Endothelial cell of umbilical vein (primary cell): ENCODE data around the gene HEBP1. TPM values are rescaled to one million over a fixed set of nuclear protein-coding genes. Genes with fewer than 3 reads are reported as not detected.

Experiments
- BruUV-seq: library from RNA; stranded (reverse); fragments of 400-500 nt; replicated peaks from 2 replicates; lab custom pipeline; 2021; lab: Mats Ljungman, UMichigan
- CTCF ChIA-PET: fragments of 300-600, 350-600 bp; sonication (Branson Sonifier 250); formaldehyde crosslinking; loops from one replicate; lab custom pipeline; 2021; ENCODE audit warnings: antibody characterized with exemption, inconsistent platforms; lab: Charles Lee
- POLR2A ChIA-PET: fragments of 300-600, 350-600 bp; sonication (Branson Sonifier 250); formaldehyde crosslinking; loops from one replicate; lab custom pipeline; 2021; ENCODE audit warnings: antibody characterized with exemption, inconsistent platforms; lab: Charles Lee
- DNase-seq: peaks from one replicate; pipeline ENCODE4 v3.0.0-alpha.2; 2011; ENCODE audit warnings: low read depth, low spot score
- FAIRE-seq: peaks from 2 replicates; lab custom pipeline; 2011; peaks lifted over from hg19 to GRCh38; lab: Jason Lieb, UNC
- H2AFZ ChIP-seq: 2 replicates; pipeline ENCODE4 v1.6.0; 2012; ENCODE audit warnings: low read depth, low read length, control low read depth, inconsistent platforms
- H3K27ac ChIP-seq: 2 replicates; pipeline ENCODE4 v1.5.1; 2011; ENCODE audit warnings: low read depth, mild to moderate bottlenecking, control low read depth, low read length, moderate library complexity; ENCODE audit not compliant: insufficient read depth
- H3K27me3 ChIP-seq, 2 experiments: 2 replicates each; pipeline versions ENCODE4 v1.6.0 to v1.6.1; 2011; ENCODE audit warnings: low read length in 2 of 2, mixed read lengths in 1 of 2; ENCODE audit not compliant: control insufficient read depth in 2 of 2, insufficient read depth in 2 of 2
- H3K36me3 ChIP-seq, 2 experiments: 2 replicates in 1 of 2; 3 replicates in 1 of 2; pipeline ENCODE4 v1.5.1; 2011; ENCODE audit warnings: low read length in 2 of 2, mild to moderate bottlenecking in 1 of 2, moderate library complexity in 1 of 2; ENCODE audit not compliant: control insufficient read depth in 2 of 2, insufficient read depth in 2 of 2; ENCODE audit errors: extremely low read depth in 1 of 2
- H3K4me1 ChIP-seq: 3 replicates; pipeline ENCODE4 v1.5.1; 2011; ENCODE audit warnings: mild to moderate bottlenecking, low read length; ENCODE audit not compliant: control insufficient read depth, insufficient read depth; ENCODE audit errors: extremely low read depth
- H3K4me2 ChIP-seq: 2 replicates; pipeline ENCODE4 v1.6.1; 2011; ENCODE audit warnings: low read length, control low read depth, mixed read lengths; ENCODE audit not compliant: insufficient read depth
- H3K4me3 ChIP-seq, 3 experiments: fragments of 200-600 bp in 1 of 3; sonication (generic), shearing (Covaris generic) in 1 of 3; replicated peaks in 1 of 3; 2 replicates each; pipeline ENCODE4 v1.5.1; 2011 to 2016; ENCODE audit warnings: control low read depth in 3 of 3, low read length in 3 of 3, mild to moderate bottlenecking in 2 of 3, inconsistent platforms in 1 of 3, low read depth in 1 of 3, moderate library complexity in 1 of 3; ENCODE audit not compliant: insufficient read depth in 1 of 3
- H3K79me2 ChIP-seq: 2 replicates; pipeline ENCODE4 v1.6.0; 2012; ENCODE audit warnings: low read length, inconsistent platforms; ENCODE audit not compliant: control insufficient read depth, insufficient read depth
- H3K9ac ChIP-seq: replicated peaks from 2 replicates; pipeline ENCODE3; 2011; ENCODE audit warnings: low read length, control low read depth; ENCODE audit not compliant: insufficient read depth; ENCODE audit errors: extremely low read depth
- H3K9me1 ChIP-seq: replicated peaks from 3 replicates; pipeline ENCODE4 v1.6.0; 2011; ENCODE audit warnings: mild to moderate bottlenecking, low read length; ENCODE audit not compliant: control insufficient read depth, insufficient read depth; ENCODE audit errors: extremely low read depth
- H3K9me3 ChIP-seq: replicated peaks from 2 replicates; pipeline ENCODE4 v1.5.1; 2012; ENCODE audit warnings: low read length, inconsistent platforms; ENCODE audit not compliant: control insufficient read depth, insufficient read depth
- H4K20me1 ChIP-seq: replicated peaks from 2 replicates; pipeline ENCODE3; 2011; ENCODE audit warnings: mild to moderate bottlenecking, low read length; ENCODE audit not compliant: control insufficient read depth, insufficient read depth; ENCODE audit errors: extremely low read depth
- CTCF ChIP-seq, 2 donors: IDR thresholded peaks; 1 replicate in 1 of 2; 2 replicates in 1 of 2; pipeline ENCODE4 v1.5.1; 2011; ENCODE audit warnings: low read length in 2 of 2, mild to moderate bottlenecking in 2 of 2, moderate library complexity in 2 of 2, control low read depth in 1 of 2, inconsistent platforms in 1 of 2, low read depth in 1 of 2; ENCODE audit not compliant: insufficient read depth in 1 of 2; ENCODE audit errors: extremely low read depth in 1 of 2
- EZH2 ChIP-seq: IDR thresholded peaks from 2 replicates; pipeline ENCODE4 v1.6.1; 2012; ENCODE audit warnings: borderline replicate concordance, low read depth, mild to moderate bottlenecking, moderate library complexity, low read length, inconsistent platforms; ENCODE audit not compliant: severe bottlenecking
- FOS ChIP-seq: IDR thresholded peaks from 2 replicates; pipeline ENCODE4 v1.6.1; 2011; ENCODE audit warnings: mild to moderate bottlenecking, low read length, moderate library complexity, borderline replicate concordance; ENCODE audit not compliant: insufficient read depth
- GATA2 ChIP-seq: IDR thresholded peaks from 2 replicates; pipeline ENCODE4 v1.7.0; 2011; ENCODE audit warnings: low read depth, mild to moderate bottlenecking, moderate library complexity, mixed read lengths, low read length; ENCODE audit not compliant: insufficient read length, insufficient read depth
- JUN ChIP-seq: IDR thresholded peaks from 2 replicates; pipeline ENCODE4 v1.6.1; 2011; ENCODE audit warnings: borderline replicate concordance, low read depth; ENCODE audit not compliant: insufficient read length, insufficient read depth
- MYC ChIP-seq: IDR thresholded peaks from one replicate; pipeline ENCODE4 v1.6.1; 2011; ENCODE audit warnings: mild to moderate bottlenecking, low read depth, low read length
- POLR2A ChIP-seq: IDR thresholded peaks from 2 replicates; pipeline ENCODE4 v1.6.1; 2012; ENCODE audit warnings: low read depth, mild to moderate bottlenecking, control low read depth, low read length
- POLR2AphosphoS5 ChIP-seq: IDR thresholded peaks from 2 replicates; pipeline ENCODE4 v1.6.1; 2012; ENCODE audit warnings: low read depth, mild to moderate bottlenecking, control low read depth, low read length, moderate library complexity; ENCODE audit not compliant: insufficient read depth
- dilution Hi-C: fragments of 300-500 bp; cut with MboI; formaldehyde crosslinking; loops from one replicate; pipeline ENCODE4 v1.15.0; 2019; ENCODE audit warnings: low sequenced_read_pairs; ENCODE audit not compliant: extremely low pct_ligation_motif_present
- intact Hi-C: fragments of 100-400 bp; cut with micrococcal nuclease; formaldehyde crosslinking; loops from one replicate; pipeline ENCODE4 v1.10.0; 2022
- polyA plus RNA-seq, 4 experiments: library from polyadenylated mRNA; depleted of rRNA in 3 of 4; stranded (reverse) in 3 of 4; unstranded in 1 of 4; fragments of >200 nt; gene quantifications; 2 replicates each; pipeline versions ENCODE4 v1.2.1 to v1.2.3, GENCODE V29; 2011 to 2012; ENCODE audit warnings: missing spikeins in 1 of 4
- total RNA-seq: library from RNA; stranded (reverse); gene quantifications from 2 replicates; pipeline ENCODE4 v1.2.3, GENCODE V29; 2021
- TF ChIP-seq, protein P1 (sequence below): IDR thresholded peaks from 2 replicates; pipeline ENCODE4 v1.6.1; 2011; ENCODE audit not compliant: insufficient read depth, insufficient read length

Gene HEBP1
- total and polyA plus RNA-seq, 2 donors (not counting 3 experiments of a cell fraction or from before 2014, with no cell fraction given) = 23.1 to 59.5 TPM

- FAIRE-seq = no peak
- BruUV-seq = no TSS peak
- Histone ChIP-seq H3K79me2 (no peaks in the 10 kb centered on the region), H3K27ac (no peak overlapping the region), H3K27me3 (no peaks in the 10 kb centered on the region), H3K4me1 (peaks cover 12% of the 10 kb centered on the region), H3K9ac (no peak overlapping the region), H3K36me3 (no peaks in the 10 kb centered on the region), H3K9me3 (no peaks in the 10 kb centered on the region), H3K4me2 (no peak overlapping the region), H3K4me3 (no peak overlapping the region), H4K20me1 (no peaks in the 10 kb centered on the region), H3K9me1 (no peaks in the 10 kb centered on the region), H2AFZ (no peak overlapping the region)
- intact Hi-C loops = no loop called here
- dilution Hi-C loops = no loop called here
- CTCF ChIA-PET = interaction anchor here (1.5 kb wide), 1 partner anchor 16 kb away, joined by 5 read pairs; no protein-coding TSS in a partner anchor
- TF ChIP-seq CTCF (IDR thresholded peaks at IDR 0.05; ENCODE audit: extremely low read depth in 1 of 2, insufficient read depth in 1 of 2, low read depth in 1 of 2, low read length in 2 of 2) (no peak), POLR2A (no peak), POLR2AphosphoS5 (no peak), GATA2 (no peak), EZH2 (no peak), MYC (no peak), FOS (no peak), JUN (no peak)
- TF ChIP-seq, protein P1, sequence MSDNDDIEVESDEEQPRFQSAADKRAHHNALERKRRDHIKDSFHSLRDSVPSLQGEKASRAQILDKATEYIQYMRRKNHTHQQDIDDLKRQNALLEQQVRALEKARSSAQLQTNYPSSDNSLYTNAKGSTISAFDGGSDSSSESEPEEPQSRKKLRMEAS = no peak
- DNase-seq = no peak
- POLR2A ChIA-PET = no interaction called here
Measured at GRCh38 chr12:13028825-13029570, 28.9 kb upstream of the HEBP1 start.
